HG03439 (cell line): ENCODE data around the gene TPRN.

Source experiments
- ATAC-seq: cut with Tn5 transposase; IDR thresholded peaks from one replicate; pipeline ENCODE4 v1.9.1; 2021; ENCODE audit warnings: mild to moderate bottlenecking, moderate library complexity; ENCODE audit not compliant: unreplicated experiment

TPRN gene

DNA sequence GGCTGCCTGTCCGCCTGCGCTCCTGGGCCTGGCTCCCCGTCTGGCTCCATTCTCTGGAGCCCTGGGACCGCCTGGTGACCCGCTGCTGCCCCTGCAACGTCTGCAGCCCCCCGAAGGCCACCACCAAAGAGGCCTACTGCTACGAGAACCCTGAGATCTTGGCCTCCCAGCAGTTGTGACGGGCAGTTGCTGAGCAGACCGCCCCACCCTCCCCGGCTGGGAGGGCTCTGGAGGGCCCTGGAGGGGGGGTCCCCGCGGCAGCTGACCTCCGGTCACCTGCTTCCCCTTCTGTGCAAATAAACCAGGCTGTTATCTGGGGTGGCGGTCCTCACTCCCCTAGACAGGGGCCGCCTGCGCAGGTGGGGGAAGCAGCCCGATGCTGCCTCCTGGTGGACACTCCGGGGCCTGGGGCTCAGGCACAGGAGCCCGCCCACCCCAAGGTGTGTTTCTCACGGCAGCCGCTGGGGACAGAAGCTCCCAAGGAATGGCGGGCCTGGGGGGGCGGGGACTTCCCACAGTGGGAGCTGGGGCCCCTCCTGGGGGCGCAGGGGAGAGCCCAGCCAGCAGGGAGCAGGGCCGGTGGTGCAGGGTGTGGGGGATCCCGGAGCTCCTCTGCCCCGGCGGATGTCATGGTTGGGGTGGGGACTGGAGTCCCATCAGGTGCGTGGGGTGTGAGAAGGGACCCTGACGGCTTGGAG, 35.8 kb upstream of the TPRN start:
- no peak for ATAC-seq

DNA sequence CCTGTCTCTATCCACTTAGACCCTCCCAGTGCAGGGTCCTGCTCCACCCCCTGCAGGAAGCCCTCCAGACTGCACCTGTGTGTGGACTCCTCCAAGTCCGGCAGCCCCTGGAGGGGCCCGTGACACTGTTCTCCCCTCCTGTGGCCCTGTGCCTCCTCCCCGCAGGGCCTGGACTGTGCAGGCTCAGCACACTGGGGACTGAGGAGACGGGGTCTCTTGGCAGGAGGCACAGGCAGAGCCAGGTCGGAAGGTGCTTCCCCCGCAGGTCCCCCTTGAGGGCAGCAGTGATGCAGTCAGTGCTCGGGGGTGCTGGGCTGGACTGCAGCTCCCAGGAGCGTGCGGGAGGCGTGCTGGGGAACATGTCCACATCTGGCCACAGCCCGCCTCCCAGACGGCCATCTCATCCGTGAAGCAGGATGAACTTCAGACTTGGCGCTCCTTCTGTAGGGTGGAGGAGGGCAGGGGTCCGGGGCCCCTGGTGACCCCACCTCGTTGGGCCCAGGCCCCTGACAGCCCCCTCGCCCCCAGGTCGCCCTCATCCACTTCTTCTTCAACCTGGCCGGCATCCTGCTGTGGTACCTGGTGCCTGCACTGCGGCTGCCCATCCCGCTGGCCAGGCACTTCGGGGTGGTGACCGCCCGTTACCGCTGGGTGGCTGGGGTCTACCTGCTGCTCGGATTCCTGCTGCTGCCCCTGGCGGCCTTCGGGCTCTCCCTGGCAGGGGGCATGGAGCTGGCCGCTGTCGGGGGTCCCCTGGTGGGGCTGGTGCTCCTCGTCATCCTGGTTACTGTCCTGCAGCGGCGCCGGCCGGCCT, 35.1 kb upstream of the TPRN start:
- ATAC-seq, result no peak

DNA sequence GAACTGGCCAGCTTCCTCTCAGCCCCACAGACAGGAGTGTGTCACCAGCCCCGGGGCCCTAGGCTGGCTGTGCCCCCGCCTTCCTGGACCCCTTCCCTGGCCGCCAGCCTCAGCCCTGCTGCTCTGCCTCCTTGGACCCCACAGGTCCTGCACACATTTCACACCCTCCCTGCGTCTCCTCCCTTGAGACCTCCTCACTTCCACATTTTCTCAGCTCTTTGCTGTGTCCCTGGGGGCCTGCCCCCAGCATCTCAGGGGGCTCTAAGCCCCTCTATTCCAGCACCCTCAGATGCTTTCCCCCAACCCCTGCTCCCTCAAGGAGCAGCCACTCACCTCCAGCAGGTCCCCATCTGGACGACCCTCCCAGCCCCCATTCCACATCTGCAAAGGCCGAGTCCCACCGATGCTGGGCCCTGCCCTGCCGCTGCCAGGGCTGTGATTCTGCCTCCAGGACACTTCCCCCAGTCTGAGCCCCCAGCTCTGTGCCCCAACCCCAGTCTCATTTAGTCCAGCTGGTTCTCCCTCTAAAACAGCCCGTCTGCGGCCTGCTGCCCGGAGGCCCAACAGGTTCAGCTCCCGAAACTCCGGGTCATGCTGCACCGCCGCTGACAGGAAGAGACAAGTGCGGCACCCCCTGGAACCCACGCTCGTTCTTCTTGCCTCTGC, 34.4 kb upstream of the TPRN start:
- ATAC-seq, result no peak

DNA sequence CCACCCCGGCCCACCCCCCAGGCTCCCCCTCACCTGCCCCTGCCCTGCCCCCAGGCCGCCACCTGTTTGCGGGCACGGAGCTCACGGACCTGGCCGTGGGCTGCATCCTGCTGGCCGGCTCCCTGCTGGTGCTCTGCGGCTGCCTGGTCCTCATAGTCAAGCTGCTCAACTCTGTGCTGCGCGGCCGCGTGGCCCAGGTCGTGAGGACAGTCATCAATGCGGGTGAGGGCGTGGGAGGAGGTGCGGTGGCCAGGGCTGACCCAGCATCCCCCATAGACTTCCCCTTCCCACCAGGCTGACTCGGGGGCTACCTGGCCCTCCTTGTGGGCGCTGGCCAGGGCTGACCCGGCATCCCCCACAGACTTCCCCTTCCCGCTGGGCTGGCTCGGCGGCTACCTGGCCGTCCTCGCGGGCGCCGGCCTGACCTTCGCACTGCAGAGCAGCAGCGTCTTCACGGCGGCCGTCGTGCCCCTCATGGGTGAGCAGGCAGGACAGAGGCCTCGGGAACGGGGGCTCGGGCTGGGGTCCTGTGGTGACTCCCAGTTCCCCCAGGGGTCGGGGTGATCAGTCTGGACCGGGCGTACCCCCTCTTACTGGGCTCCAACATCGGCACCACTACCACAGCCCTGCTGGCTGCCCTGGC, 33.6 kb upstream of the TPRN start:
- ATAC-seq, result no peak

DNA sequence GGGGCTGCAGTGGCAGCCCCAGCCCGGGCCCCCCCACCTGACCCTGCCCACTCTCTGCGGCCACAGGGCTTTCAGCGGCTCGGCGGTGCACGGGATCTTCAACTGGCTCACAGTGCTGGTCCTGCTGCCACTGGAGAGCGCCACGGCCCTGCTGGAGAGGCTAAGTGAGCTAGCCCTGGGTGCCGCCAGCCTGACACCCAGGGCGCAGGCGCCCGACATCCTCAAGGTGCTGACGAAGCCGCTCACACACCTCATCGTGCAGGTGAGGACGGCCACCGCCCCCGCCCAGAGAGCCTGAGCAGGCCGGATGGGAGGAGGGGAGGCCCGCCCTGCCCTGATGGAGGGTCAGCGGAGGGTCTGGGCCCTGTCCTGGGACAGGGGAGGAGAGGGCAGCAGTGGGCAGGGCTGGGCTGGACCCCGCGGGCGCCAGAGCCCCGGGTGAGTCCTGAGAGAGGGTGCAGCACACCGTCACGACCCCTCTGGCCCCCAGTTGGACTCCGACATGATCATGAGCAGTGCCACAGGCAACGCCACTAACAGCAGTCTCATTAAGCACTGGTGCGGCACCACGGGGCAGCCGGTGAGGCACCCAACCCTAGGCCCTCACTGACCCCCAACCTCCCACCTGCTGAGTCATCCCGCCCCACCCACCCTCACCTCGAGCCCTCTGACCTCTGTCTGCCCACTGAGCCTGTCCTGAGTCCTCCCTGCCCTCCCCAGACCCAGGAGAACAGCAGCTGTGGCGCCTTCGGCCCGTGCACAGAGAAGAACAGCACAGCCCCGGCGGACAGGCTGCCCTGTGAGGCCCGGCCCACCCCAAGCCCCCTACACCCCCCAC, 32.8 kb upstream of the TPRN start:
- ATAC-seq, result no peak

DNA sequence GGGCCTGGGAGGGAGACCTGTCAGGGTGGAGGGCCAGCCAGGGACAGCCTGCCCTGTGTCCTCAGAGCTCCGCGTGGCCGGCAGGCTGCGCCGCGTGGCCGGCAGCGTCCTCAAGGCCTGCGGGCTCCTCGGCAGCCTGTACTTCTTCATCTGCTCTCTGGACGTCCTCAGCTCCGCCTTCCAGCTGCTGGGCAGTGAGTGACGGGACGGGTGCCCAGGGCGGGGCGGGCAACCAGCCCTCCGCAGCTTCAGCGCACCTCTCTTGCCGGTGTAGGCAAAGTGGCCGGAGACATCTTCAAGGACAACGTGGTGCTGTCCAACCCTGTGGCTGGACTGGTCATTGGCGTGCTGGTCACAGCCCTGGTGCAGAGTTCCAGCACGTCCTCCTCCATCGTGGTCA, 32.0 kb upstream of the TPRN start:
- no peak for ATAC-seq

DNA sequence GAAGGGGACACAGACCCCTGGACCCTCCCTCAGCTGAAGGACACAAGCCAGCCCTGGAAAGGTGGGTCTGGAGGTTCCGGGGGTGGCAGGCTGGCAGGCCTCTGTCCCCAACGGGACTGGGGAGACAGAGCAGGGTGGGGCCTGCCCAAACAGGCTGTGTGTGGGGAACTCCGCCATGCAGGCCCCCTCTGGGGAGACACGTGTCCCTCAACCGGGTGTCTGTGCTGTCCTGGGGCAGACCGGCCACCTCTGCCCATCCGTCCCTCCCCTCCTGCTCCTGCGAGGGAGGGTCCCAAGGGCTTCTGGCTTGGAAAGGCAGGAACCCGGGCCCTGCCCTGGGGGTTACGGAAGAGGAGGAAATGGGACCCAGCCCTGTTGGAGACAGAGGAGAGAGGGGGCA, 31.6 kb upstream of the TPRN start:
- ATAC-seq, result no peak

DNA sequence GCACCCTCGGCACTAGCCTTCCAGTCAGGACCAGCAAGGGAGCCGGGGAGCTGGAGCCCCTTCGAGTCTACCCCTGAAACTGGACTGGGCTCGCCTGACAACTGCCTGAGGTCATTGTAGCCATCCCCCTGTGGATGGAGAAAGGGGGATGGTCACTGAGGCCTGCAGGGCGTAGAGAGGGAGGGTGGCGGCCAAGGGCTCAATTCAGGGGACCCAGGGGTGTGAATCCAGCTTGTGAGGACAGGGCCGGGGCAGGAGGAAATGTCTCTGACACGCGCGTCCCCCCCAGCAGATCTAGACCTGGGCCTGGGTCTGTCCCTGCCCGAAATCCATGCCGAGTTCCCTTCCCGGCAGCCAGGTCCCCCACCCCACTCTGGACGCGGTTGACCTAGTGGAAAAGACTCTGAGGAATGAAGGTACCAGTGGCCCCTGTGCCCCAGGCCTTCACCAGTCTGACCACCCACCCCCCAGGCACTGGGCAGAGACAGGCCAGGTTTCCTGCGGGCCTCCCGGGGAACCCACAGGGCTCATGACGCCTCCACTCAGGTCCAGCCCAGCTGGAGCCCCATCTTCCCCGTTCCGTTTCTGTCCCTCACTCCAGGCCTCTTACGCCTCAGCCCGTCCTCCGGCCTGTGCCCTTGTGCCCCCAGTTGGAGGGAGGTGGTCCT, 31.0 kb upstream of the TPRN start:
- no peak for ATAC-seq

DNA sequence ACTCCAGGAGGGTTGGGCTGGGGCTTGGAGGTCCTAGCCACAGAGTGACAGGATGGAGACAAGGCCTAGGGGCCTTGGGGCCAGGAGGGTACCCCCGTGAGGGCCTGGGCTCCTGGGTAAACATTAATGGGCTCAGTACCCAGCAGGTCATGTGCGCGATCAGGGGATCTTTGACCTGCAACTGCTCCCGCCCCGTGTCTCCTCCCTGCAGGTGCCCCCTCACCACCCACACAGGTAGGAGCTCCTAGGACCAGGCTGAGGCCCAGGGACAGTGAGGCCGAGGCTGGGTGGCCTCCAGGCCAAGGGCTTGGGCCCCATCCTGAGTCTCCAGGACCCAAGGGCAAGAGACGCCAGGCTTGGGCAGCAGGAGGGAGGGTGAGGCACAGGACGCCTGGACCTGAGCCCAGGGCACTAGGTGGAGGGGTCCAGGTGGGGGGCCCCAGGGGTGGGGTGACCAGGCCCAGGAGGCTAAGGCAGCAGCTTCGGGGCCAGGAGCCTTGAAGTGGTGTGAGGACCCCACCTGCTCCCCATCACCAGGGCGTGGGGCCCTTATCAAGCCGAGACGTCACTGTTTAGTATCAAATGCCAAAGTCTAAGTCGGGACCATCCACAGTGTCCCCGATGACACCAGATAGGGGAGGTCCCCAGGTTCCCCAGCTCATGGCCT, 30.3 kb upstream of the TPRN start, which contains the start of gene SLC34A3:
TSS of gene SLC34A3 (plus strand) at position 197 of the 667 bp plus-strand sequence. CDS start 802 bp downstream, outside the sequence.
- ATAC-seq, result no peak

DNA sequence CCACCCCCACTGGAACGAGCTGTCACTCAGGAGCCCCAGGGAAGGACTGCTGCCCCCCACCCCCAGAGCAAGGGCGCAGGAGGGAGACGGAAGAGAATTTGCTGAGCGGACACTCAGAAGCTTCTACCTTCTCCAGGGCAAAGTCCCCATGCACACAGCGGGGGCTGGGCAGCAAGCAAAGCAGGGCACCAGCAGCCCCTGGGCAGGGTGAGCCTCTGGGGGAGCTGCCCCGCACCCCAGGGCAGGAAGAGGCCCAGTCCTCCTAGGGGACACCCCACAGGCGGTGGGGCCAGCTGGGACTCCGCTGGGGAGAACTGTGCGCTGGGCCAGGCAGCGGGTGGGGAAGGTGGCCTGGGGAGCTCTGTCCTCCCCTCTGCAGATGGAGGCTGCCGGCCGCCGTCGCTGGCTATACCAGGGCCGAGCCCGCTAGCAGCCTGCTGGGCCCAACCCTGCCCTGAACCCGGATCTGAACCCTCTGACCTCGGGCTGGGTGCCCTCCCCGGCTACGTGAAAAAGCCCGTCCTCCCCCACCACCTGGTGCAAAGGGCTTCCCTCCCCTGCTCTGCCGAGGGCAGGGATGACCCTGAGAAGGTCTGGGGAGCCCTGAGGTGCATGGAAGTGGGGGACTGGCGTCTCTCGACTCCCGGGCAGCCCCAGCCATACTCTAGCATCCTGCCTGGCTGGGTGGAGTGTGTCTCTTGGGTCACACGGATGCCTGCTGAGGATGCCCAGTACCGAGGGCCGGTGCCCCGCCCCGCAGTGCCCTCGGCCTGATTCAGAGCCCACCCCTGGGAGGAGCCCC, 29.6 kb upstream of the TPRN start:
- ATAC-seq, result no peak

DNA sequence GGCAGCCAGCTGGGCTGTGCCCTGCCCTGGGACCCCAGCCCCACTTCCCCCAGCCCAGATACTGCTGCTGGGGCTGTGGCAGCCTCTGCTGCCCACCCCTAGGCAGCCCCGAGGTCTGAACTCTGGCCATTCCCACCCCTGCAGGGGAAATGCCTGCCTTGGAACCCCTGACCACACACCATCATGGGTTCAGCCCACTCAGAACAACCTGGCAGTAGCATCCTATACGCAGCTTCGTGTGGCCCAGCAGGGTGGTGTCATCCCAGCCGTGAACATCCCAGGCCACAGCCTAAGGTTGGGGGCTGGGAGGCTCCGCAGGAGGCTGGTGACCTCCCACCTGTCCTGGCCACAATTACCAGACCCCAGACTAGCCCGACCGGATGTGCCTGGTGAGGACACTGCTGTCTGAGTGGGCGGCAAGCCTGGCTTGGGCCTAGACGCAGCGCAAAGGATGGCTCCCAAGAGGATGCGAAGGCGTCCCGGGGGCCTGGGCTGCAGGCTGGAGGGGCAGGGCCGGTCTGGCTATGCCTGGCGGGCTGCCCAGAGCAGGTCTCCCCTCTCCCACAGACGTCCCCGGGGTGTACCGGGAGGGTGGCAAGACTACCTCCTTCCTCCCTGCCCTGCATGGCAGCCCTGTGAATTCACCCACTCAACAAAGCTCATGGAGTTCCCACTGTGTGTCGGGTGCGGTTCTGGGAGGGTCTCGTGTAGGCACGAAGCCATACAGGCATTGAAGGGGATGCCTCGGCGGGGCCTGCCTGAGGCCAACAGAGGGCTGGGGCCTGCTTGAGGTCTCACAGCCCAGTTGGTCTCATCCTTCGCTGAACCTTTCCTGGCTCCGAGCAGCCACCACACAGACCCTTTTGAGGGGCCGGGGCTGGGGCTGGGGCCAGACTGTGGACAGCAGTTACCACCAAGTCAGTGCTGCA, 28.7 kb upstream of the TPRN start:
- ATAC-seq, result no peak

DNA sequence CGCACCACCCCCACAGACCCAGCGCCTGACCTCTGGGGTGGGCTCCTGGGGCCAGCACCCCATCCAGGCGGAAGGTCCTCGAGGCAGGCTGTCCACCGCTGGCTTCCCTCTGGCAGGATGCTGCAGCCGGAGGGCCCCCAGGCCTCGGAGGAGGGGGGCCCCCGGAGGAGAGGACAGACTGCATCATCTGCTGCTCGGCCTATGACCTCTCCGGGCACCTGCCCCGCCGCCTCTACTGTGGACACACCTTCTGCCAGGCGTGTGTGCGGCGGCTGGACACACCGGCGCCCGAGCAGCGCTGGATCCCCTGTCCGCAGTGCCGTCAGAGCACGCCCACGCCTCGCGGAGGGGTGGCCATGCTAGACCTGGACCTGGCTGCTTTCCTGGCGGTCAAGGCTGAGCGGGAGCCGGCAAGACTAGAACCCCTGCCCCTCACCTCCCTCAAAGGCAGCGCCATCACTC, 28.0 kb upstream of the TPRN start:
- no peak for ATAC-seq

DNA sequence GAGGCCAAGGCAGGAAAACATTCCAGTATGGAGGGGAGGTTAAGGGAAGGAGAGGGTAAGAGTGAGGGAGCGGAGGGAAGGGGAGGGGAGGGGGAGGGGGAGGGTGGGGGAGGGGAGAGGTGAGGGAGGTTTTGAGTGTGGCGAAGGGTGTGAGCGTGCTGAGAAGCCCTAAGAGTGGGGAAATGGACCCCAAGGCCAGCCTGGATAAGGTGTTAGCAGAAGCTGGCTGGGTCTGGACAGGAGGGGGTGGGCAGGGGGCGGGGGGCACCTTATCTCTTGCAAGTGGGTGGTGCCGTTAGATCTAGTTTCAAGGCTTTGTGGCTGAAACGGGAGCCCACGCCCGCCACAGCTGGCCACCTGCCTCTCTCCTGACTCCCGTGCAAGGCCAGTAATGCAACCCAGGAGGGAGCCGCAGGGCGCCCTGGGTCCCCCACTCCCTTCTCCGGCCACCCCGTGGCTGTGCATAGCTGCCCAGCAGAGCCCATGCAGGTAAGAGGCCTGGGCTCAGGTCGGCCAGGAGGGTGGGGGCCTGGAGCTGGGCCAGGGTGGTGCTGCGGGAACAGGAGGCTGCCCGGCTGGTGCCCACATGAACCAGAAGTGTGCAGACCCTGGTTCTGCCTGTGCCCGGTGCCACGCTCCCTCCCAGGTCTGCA, 27.4 kb upstream of the TPRN start:
- no peak for ATAC-seq

DNA sequence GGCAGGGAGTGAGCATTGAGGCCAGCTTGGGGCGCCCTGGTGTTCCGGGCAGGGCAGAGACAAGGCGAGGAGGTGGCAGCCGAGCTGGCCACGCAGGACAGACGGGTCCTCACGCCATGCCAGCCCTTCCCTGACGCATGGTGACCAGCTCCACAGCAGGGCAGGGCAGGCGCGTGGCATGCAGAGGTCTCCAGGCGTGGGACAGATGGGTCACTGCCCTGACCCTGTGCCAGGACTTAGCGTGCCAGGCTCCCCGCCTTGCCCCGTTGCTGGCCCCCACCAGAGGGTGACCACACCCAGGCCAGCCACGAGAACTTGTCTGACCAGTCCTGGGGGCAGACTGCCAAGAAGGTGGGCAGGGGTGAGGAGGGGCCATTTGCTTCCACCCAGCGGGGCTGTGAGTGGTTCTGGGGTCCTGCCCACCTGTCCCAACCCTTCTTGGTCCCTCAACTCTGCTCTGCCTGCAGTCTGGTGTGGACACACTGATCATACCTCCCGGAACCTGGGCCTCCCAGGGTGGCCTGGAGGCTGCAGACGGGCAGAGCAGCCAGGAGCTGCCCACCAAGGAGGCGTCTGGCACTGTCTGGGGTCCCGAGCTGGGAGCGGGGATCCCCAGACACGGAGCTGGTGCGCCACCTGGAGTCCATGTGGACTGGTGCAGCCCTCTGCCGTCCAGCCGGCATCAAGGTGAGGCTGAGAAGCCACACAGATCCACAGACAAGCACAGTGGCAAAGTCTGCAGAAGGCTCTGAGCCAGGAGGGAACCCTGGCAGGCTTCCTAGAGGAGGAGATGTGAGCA, 26.7 kb upstream of the TPRN start, which contains the start of gene RNF224:
TSS of gene RNF224 (plus strand) at position 449 of the 799 bp plus-strand sequence. CDS start 834 bp downstream, outside the sequence.
- ATAC-seq, result no peak

DNA sequence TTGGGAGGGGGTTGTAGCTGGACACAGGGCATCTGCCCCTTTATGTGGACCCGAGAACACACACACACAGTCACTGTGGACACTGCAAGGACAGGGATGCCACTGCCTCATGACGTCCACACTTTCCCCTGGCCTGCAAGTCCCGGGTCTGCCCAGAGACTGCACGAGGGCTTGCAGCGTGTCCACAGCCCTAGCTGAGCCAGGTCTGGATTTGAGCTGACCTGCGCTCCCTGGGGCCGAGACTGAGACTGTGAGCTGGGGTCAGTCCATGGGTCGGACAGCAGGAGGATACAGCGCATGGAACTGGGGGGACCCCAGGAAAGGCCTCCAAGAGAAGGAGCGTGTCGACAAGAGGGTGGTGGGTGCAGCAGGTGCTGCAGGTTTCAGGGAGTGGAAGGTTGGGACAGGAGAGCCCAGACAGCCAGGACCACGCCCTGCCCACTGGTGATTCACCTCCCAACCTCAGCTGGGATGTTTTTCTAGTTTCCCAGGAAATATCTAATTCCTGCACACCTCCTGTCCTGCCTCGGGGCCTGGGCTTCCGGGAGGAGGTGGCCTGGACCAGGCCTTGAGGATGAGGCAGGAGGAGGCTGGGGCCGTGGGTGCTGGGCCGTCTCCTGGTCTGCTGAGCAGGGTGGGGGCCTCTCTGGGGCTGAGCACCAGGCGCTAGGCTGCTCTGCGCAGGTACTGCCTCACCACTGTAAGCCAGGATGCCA, 26.0 kb upstream of the TPRN start:
- no peak for ATAC-seq
